ENCODE results near the gene MMP15. TPM values are rescaled to one million over a fixed set of nuclear protein-coding genes. Genes with fewer than 3 reads are reported as not detected.

MMP15 gene
- total RNA-seq, 1 donor from 2014 or later: 78.7 TPM

GRCh38 chr16:57994778-57995177 is 30.8 kb upstream of the MMP15 start:
- H3K27me3 ChIP-seq (ENCODE audit: control insufficient read depth, insufficient read depth, low read length): no peaks in the 10 kb centered on the region
- peaks cover 2% of the 10 kb centered on the region for H3K36me3 ChIP-seq (ENCODE audit: control insufficient read depth, insufficient read depth, low read length)
- DNase-seq (ENCODE audit: low read depth): no peak
- no peak overlapping the region for H3K4me3 ChIP-seq (ENCODE audit: low read depth, low read length)
- peak; percentile 52 for TF ChIP-seq CTCF (IDR thresholded peaks at IDR 0.05; ENCODE audit: insufficient read depth, low read length, poor library complexity, severe bottlenecking)

GRCh38 chr16:57995721-57996405 is 29.7 kb upstream of the MMP15 start:
- no peak for TF ChIP-seq CTCF (IDR thresholded peaks at IDR 0.05; ENCODE audit: insufficient read depth, low read length, poor library complexity, severe bottlenecking)
- no peak for DNase-seq (ENCODE audit: low read depth)
- Histone ChIP-seq H3K36me3 (ENCODE audit: control insufficient read depth, insufficient read depth, low read length) (peaks cover 2% of the 10 kb centered on the region), H3K27me3 (ENCODE audit: control insufficient read depth, insufficient read depth, low read length) (no peaks in the 10 kb centered on the region), H3K4me3 (ENCODE audit: low read depth, low read length) (no peak overlapping the region)

DNA sequence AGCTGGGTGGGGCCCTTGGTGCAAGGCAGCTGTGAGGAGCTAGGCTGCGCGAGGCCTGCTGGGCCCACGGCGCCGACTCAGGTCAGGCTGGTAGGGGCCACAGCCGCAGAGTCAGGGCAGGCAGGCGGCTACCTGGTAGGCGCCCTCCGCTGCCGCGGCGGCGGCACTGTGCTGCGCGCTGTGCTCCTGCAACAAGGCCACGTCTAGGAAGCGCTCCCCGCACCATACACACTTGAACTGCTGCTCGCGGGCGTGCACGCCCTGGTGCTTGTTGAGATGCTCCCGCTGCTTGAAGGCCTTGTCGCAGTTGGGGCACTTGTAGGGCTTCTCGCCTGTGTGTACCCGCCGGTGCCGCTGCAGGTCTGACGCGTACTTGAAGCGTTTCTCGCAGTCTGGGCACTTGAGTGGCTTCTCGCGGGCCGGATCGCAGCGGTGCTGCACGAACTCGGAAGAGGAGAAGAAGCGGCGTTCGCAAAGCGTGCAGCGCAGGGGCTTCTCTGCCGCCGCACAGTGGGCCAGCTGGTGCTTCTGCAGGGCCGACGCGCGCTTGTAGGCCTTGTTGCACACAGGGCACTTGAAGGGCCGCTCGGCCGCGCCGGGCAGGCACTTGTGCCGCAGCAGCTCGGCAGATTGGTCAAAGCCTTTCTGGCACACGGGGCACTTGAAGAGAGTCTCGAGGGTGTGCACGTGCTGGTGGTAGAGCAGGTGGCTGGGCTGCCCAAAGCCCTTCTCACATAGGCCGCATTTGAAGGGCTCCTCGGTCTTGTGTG is 29.0 kb upstream of the MMP15 start:
- TF ChIP-seq CTCF (IDR thresholded peaks at IDR 0.05; ENCODE audit: insufficient read depth, low read length, poor library complexity, severe bottlenecking): no peak
- H3K4me3 ChIP-seq (ENCODE audit: low read depth, low read length): no peak overlapping the region
- H3K27me3 ChIP-seq (ENCODE audit: control insufficient read depth, insufficient read depth, low read length): no peaks in the 10 kb centered on the region
- no peak for DNase-seq (ENCODE audit: low read depth)
- peaks cover 2% of the 10 kb centered on the region for H3K36me3 ChIP-seq (ENCODE audit: control insufficient read depth, insufficient read depth, low read length)

GRCh38 chr16:57997176-57997527 is 28.4 kb upstream of the MMP15 start:
- H3K36me3 ChIP-seq (ENCODE audit: control insufficient read depth, insufficient read depth, low read length): peaks cover 3% of the 10 kb centered on the region
- no peak for TF ChIP-seq CTCF (IDR thresholded peaks at IDR 0.05; ENCODE audit: insufficient read depth, low read length, poor library complexity, severe bottlenecking)
- DNase-seq (ENCODE audit: low read depth): no peak
- no peak overlapping the region for H3K4me3 ChIP-seq (ENCODE audit: low read depth, low read length)
- no peaks in the 10 kb centered on the region for H3K27me3 ChIP-seq (ENCODE audit: control insufficient read depth, insufficient read depth, low read length)

DNA sequence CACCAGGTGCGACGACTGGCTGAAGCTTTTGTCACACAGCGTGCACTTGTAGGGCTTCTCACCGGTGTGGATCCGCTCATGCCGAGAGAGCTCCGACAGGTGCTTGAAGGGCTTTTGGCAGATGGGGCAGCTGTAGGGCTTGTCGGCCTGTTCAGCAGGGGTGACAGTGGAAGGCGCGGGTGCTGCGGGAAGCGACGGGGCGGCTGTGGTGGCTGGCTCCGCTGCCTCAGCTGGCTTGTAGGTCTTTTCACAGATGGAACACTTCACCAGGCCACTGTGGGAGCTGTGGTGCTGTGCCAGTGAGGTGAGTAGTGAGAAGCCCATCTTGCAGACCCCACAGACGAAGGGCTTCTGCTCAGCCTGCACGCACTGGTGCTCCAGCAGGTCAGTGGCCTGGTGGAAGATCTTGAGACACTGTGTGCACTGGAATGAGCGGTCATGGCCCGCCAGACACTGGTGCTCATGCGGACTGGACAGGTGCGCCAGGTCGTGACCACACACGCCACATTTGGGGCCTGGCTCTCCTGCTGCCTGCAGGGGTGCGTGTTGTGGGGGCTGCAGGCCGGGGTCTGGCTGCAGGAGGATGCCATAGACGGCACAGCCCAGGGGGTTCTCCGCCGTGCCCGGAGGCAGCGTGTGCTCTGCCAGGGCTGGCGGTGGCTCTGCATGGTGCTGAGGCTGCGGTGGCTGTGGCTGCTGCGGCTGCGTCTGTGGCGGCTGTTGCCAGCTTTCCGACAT is 27.9 kb upstream of the MMP15 start:
- H3K27me3 ChIP-seq (ENCODE audit: control insufficient read depth, insufficient read depth, low read length): no peaks in the 10 kb centered on the region
- TF ChIP-seq CTCF (IDR thresholded peaks at IDR 0.05; ENCODE audit: insufficient read depth, low read length, poor library complexity, severe bottlenecking): no peak
- peaks cover 3% of the 10 kb centered on the region for H3K36me3 ChIP-seq (ENCODE audit: control insufficient read depth, insufficient read depth, low read length)
- no peak for DNase-seq (ENCODE audit: low read depth)
- H3K4me3 ChIP-seq (ENCODE audit: low read depth, low read length): no peak overlapping the region
